ENCODE results near the gene STK17B. TPM values are rescaled to one million over a fixed set of nuclear protein-coding genes. Genes with fewer than 3 reads are reported as not detected.
"Not testable (repeated sequence)": the region's sequence is repeated elsewhere in the genome, so short reads cannot be mapped to it uniquely, and the experiment has no call there.

STK17B gene
- polyA plus RNA-seq, 12 donors = 5.4 to 19.9 (median 7.6) TPM; not detected in 1

- no peak for DNase-seq
Measured at GRCh38 chr2:196113061-196113974, 58.1 kb downstream of the STK17B start.

- DNase-seq = no peak
Measured at GRCh38 chr2:196112418-196113034, 58.9 kb downstream of the STK17B start.

GRCh38 chr2:196108604-196109003 is 62.8 kb downstream of the STK17B start:
- DNase-seq = no peak

DNA sequence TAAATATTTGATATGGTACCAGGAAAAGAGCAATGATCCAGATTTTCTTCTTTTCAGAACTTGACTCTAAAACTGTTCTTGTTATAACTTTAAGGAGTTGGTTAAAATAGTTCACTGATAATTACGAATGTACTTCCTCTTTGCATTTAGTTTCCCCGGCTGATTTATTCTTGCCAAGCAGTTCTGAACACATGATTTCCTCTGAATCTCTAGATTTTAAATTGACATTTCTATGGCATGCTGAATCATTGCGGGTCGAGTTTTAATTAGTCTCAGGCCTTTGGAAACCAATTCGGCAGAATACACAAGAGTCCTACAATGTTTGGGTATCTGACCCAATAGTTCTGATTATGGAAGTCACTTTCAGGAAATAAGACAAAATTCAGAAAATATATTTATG is 65.4 kb downstream of the STK17B start:
- no peak for DNase-seq

- DNase-seq = no peak
Measured at GRCh38 chr2:196104066-196104465, 67.3 kb downstream of the STK17B start.

DNA sequence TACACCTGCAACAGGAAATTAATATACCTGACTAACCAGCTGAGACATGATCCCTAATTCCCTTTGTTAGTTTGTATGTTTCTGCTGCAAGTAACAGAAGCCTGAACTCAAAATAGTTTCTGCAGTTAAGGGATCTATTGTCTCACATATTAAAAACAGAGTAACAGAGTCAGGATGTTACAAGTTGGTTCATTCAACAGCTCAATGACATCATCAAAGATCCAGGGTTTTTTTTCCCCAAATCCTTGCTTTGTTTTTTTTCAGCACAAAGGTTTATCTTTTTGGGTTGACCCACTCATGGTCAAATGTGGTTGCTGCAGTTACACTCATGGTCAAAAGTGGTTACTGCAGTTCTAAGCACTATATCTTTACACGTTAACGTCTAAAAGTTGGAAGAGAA is 67.8 kb downstream of the STK17B start:
- DNase-seq = no peak

GRCh38 chr2:196101325-196101991 is 69.9 kb downstream of the STK17B start:
- no peak for DNase-seq

GRCh38 chr2:196099916-196100315 is 71.5 kb downstream of the STK17B start:
- no peak for DNase-seq

DNA sequence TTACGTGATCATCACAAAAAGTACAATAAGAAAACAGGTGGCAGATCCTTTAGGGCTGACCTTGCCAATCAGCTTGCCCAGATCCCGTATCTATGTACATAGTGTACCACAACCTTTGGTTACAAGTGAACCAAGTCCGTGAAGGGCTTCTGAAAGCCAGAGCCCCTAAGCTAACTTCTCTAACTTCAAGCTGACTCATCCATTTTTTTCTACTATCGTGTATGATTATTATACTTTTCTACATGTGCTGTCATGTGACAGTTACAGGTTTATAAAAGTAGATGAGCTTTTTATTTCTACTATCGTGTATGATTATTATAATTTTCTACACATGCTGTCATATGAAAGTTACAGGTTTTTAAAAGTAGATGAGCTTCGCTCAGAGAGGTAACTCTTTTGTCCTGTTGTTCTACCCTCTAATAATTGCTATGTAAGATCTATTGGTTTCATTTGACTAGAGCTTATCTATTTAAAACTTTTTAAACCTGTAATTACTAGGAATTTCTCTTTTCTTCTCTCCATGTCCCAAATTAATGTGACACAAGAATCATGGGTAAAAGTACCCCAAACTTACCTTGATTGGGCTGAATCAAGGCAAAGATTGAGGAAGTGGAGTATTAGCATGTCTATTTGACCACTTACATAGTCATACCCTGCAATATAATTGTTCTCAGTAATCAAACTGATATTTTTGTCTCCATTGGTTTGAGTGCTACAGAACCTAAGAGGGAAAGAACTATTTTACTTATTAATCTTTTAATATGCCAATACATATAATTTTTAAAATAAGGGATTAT is 73.3 kb downstream of the STK17B start:
- DNase-seq = no peak

DNA sequence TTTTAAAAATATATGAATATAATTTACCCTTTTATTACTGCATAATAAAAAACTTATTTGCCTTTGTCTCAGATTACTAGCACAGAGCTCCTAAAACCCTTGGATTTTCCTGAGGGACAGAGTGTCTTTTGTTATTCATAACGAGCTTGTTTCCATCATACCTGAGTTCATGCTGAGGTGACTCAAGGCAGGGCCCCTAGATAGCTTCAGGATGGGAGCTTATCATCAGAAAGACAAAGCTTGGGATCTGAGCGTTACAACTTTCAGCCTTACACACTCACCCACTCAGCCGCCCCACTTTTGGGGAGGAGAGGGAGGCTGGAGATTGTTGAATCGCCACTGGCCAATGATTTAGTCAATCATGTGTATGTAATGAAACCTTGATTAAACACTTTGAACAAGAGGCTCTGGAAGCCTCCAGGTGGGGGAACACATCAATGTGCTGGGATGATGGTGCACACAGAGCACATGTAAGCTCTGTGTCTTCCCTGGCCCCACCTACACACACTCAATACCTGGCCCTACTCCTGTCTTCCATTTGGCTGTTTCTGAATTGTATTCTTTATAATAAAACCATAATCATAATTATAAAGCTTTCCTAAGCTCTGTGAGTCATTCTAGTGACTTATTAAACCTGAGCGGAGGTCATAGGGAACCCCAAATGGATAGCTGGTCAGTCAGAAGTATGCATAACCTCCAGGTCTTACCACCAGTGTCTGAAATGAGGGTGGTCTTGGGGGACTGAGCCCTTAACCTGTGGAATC is 74.2 kb downstream of the STK17B start:
- DNase-seq = no peak

DNA sequence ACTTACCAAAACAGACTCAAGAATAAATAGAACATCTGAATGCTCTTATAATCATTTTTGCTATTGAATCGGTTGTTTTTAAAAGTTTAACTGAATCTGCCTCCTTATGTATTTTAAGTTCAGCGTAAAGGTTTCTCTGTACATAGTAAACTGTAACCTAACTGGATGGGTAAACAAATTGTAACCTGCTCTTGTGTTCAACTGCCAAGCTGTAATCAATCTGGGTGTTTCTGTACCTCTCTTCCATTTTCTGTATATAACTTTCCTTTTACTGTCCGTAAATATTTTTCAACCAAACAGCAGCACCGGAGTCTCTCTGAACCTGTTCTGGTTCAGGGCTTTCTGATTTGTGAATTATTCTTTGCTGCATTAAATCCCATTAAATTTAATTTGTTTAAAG is 75.1 kb downstream of the STK17B start:
- no peak for DNase-seq

GRCh38 chr2:196089448-196089847 is 81.9 kb downstream of the STK17B start:
- not testable (repeated sequence) for DNase-seq

- no peak for DNase-seq
Measured at GRCh38 chr2:196088203-196088602, 83.2 kb downstream of the STK17B start.

GRCh38 chr2:196086517-196087368 is 84.6 kb downstream of the STK17B start:
- no peak for DNase-seq

DNA sequence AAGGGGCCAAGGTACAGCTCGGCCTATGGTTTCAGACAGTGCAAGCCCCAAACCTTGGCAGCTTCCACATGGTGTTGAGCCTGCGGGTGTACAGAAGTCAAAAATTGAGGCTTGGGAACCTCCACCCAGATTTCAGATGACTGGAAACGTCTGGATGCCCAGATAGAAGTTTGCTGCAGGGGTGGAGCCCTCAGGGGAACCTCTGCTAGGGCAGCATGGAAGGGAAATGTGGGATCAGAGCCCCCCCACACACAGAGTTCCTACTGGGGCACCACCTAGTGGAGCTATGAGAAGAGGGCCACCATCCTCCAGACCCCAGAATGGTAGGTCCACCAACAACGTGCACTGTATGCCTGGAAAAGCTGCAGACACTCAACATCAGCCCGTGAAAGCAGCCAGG is 87.8 kb downstream of the STK17B start:
- no peak for DNase-seq

Other genes with a start within 250 kb of the STK17B start
- gene DNAH7, start 102.7 kb downstream of the STK17B start, polyA plus RNA-seq (ENCODE audit: insufficient read length in 12 of 12) = under 1 TPM in 10 of 12 donors, not detected in 2; 0.12 to 0.71 (median 0.25) TPM

Data from muscle of arm (tissue), 12 donors.